GM23338 (cell line): ENCODE data around the gene AGRP. TPM values are rescaled to one million over a fixed set of nuclear protein-coding genes. Genes with fewer than 3 reads are reported as not detected.

Source experiments
- ATAC-seq: fragments of 200-7000 bp; cut with Tn5 transposase; 3 replicates; pipeline ENCODE4 v1.9.1; 2020
- DNase-seq: peaks from one replicate; pipeline ENCODE4 v3.0.0-alpha.2; 2015; ENCODE audit warnings: low spot score
- H2AFZ ChIP-seq: fragments of 200-600 bp; sonication (generic); 2 replicates; pipeline ENCODE4 v1.8.0; 2016; ENCODE audit warnings: antibody characterized with exemption, mild to moderate bottlenecking, moderate library complexity
- H3F3A ChIP-seq: fragments of 200-600 bp; sonication (generic); replicated peaks from 2 replicates; pipeline ENCODE4 v1.8.0; 2017; ENCODE audit warnings: antibody characterized with exemption, mixed run types, low read depth
- H3K27ac ChIP-seq: fragments of 200-600 bp; sonication (generic); 2 replicates; pipeline ENCODE4 v1.6.1; 2016; ENCODE audit warnings: low read depth
- H3K27me3 ChIP-seq: fragments of 200-600 bp; sonication (generic); 2 replicates; pipeline ENCODE4 v1.8.0; 2016; ENCODE audit warnings: mild to moderate bottlenecking, mixed run types, moderate library complexity; ENCODE audit not compliant: insufficient read depth
- H3K36me3 ChIP-seq: fragments of 200-600 bp; sonication (generic); 2 replicates; pipeline ENCODE4 v1.8.0; 2016; ENCODE audit warnings: mild to moderate bottlenecking; ENCODE audit not compliant: insufficient read depth
- H3K4me1 ChIP-seq: fragments of 200-600 bp; sonication (generic); 2 replicates; pipeline ENCODE4 v1.8.0; 2016; ENCODE audit warnings: mild to moderate bottlenecking, moderate library complexity; ENCODE audit not compliant: insufficient read depth
- H3K4me2 ChIP-seq: fragments of 200-600 bp; sonication (generic); 2 replicates; pipeline ENCODE4 v1.7.1; 2017; ENCODE audit warnings: mixed run types
- H3K4me3 ChIP-seq: fragments of 200-600 bp; sonication (generic); 2 replicates; pipeline ENCODE4 v1.6.1; 2016; ENCODE audit warnings: mixed run types
- H3K79me2 ChIP-seq: fragments of 200-600 bp; sonication (generic); replicated peaks from 2 replicates; pipeline ENCODE4 v1.8.0; 2017; ENCODE audit warnings: mild to moderate bottlenecking; ENCODE audit not compliant: insufficient read depth
- H3K9me2 ChIP-seq: fragments of 200-600 bp; sonication (generic); 2 replicates; pipeline ENCODE4 v1.8.0; 2017; ENCODE audit not compliant: insufficient read depth
- H4K20me1 ChIP-seq: fragments of 200-600 bp; sonication (generic); replicated peaks from 2 replicates; pipeline ENCODE4 v1.8.0; 2017; ENCODE audit warnings: mild to moderate bottlenecking; ENCODE audit not compliant: insufficient read depth
- H3K27ac Mint-ChIP-seq: 2 replicates; pipeline ENCODE4 v1.8.0; 2020; ENCODE audit warnings: inconsistent platforms, mild to moderate bottlenecking, moderate library complexity, mixed read lengths
- H3K27me3 Mint-ChIP-seq: 3 replicates; pipeline ENCODE4 v1.8.0; 2022; ENCODE audit warnings: low read depth, mild to moderate bottlenecking, moderate library complexity, mixed read lengths, inconsistent platforms; ENCODE audit not compliant: insufficient read depth, poor library complexity
- H3K36me3 Mint-ChIP-seq: 3 replicates; pipeline ENCODE4 v1.8.0; 2021; ENCODE audit warnings: low read depth, mild to moderate bottlenecking, inconsistent platforms, moderate library complexity, mixed read lengths
- H3K4me1 Mint-ChIP-seq: 3 replicates; pipeline ENCODE4 v1.8.0; 2020; ENCODE audit warnings: mild to moderate bottlenecking, inconsistent platforms, mixed read lengths
- H3K4me3 Mint-ChIP-seq: 3 replicates; pipeline ENCODE4 v1.8.0; 2021; ENCODE audit warnings: moderate library complexity, mild to moderate bottlenecking, inconsistent platforms, mixed read lengths
- H3K9me3 Mint-ChIP-seq: 3 replicates; pipeline ENCODE4 v1.8.0; 2020; ENCODE audit warnings: moderate library complexity, mild to moderate bottlenecking, inconsistent platforms, mixed read lengths
- CREB1 ChIP-seq: fragments of 250-450 bp; sonication (Bioruptor Pico); IDR thresholded peaks from 2 replicates; pipeline ENCODE4 v1.5.0; 2020; ENCODE audit warnings: low read depth, mild to moderate bottlenecking, moderate library complexity
- EZH2 ChIP-seq: fragments of 200-600 bp; sonication (generic); IDR thresholded peaks from one replicate; pipeline ENCODE4 v1.8.0; 2017; ENCODE audit warnings: antibody characterized with exemption, mild to moderate bottlenecking, low read depth; ENCODE audit not compliant: unreplicated experiment
- JUNB ChIP-seq: IDR thresholded peaks from one replicate; pipeline ENCODE4 v1.6.1; 2016; ENCODE audit warnings: antibody characterized with exemption; ENCODE audit not compliant: unreplicated experiment
- POLR2AphosphoS5 ChIP-seq: IDR thresholded peaks from 2 replicates; pipeline ENCODE4 v1.6.1; 2016; ENCODE audit warnings: antibody characterized with exemption, low read depth
- STAT1 ChIP-seq: IDR thresholded peaks from one replicate; pipeline ENCODE4 v1.6.1; 2016; ENCODE audit warnings: antibody characterized with exemption; ENCODE audit not compliant: unreplicated experiment
- ZNF114 ChIP-seq: fragments of 250-450 bp; sonication (Bioruptor Pico); IDR thresholded peaks from 2 replicates; pipeline ENCODE4 v1.5.0; 2020; ENCODE audit warnings: mild to moderate bottlenecking, moderate library complexity
- ZNF331 ChIP-seq: fragments of 250-450 bp; sonication (Bioruptor Pico); IDR thresholded peaks from 2 replicates; pipeline ENCODE4 v1.5.0; 2020; ENCODE audit warnings: low read depth, mild to moderate bottlenecking, moderate library complexity
- polyA plus RNA-seq: library from polyadenylated mRNA; unstranded; fragments of >200 nt; fragmentation: Nextera tagmentation; extraction: Ambion mirVana; gene quantifications from 2 replicates; pipeline ENCODE4 v1.2.1, GENCODE V29; 2016
- total RNA-seq: library from RNA; depleted of rRNA; stranded (reverse); fragments of >200 nt; shearing (Covaris generic); gene quantifications from 2 replicates; pipeline ENCODE4 v1.2.3, GENCODE V29; 2014
- TF ChIP-seq, protein P1 (sequence below): IDR thresholded peaks from one replicate; pipeline ENCODE4 v1.6.1; 2018; ENCODE audit warnings: antibody characterized with exemption; ENCODE audit not compliant: unreplicated experiment
- TF ChIP-seq, protein P2 (sequence below): IDR thresholded peaks from 2 replicates; pipeline ENCODE4 v1.6.1; 2016; ENCODE audit warnings: antibody characterized with exemption
- TF ChIP-seq, protein P3 (sequence below), 2 experiments: fragments of 200-600 bp in 1 of 2; sonication (generic) in 1 of 2; conservative IDR thresholded peaks; 2 replicates each; pipeline versions ENCODE4 v1.5.1 to v1.6.1; 2016 to 2017; ENCODE audit warnings: antibody characterized with exemption in 2 of 2, low read depth in 2 of 2, mild to moderate bottlenecking in 2 of 2, moderate library complexity in 1 of 2

The AGRP gene
- total and polyA plus RNA-seq, 2 experiments from 2014 or later = not detected

DNA sequence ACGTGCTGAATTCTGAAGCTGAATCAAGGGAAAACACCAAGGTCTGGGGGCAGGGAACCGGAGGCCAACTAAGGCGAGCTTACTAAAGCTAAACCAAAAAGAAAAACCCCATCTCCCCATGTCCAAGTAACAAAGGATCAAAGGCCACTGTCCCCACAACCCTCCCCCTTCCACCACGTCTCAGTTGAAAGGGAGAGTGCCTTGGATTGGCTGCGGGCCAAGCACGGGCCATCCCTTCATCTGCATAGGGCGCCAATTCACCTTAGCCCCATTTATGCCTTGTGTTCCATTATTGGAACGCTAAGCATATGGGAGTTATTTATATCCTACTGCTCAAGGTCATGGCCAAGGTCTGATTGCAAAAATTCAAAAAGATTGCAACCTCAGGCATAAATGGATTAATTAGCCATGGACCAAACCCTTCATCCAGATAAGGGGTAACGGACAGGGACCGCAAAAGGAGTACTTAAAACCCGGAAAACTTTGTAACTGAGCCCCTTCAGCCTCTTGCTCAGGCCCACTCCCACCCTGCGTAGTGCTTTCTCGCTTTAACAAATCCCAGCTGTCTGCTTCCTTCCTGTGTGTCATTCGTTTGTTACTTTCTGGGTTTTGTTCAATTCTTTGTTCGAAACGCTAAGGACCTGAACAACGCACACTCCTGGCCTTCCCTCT lies 1.6 kb downstream of the AGRP start:
- Histone ChIP-seq H2AFZ (peak overlapping the region; percentile 99), H3K4me3 (peak overlapping the region; percentile 57), H3K9me2 (no peaks in the 10 kb centered on the region), H4K20me1 (peaks cover 7% of the 10 kb centered on the region), H3K79me2 (peaks cover 31% of the 10 kb centered on the region), H3K36me3 (no peaks in the 10 kb centered on the region), H3K27ac (peak overlapping the region; percentile 84; the same call in 1 of the 2 replicates), H3K4me1 (peaks cover 7% of the 10 kb centered on the region), H3F3A (0 out of 2 replicates have a peak, but pooled peaks cover 6% of the 10 kb centered on the region), H3K27me3 (peaks cover 12% of the 10 kb centered on the region), H3K4me2 (peak overlapping the region; percentile 80)
- peak; percentile 41 for DNase-seq
- H3K4me3 Mint-ChIP-seq = peak overlapping the region; percentile 100
- no peak for TF ChIP-seq POLR2AphosphoS5
- peaks cover 30% of the 10 kb centered on the region for H3K27me3 Mint-ChIP-seq
- no peaks in the 10 kb centered on the region for H3K9me3 Mint-ChIP-seq
- no peaks in the 10 kb centered on the region for H3K36me3 Mint-ChIP-seq
- H3K4me1 Mint-ChIP-seq = peaks cover 5% of the 10 kb centered on the region; the same call in 2 of the 3 replicates
- peak; percentile 35 for ATAC-seq
- peak overlapping the region; percentile 94 for H3K27ac Mint-ChIP-seq

DNA sequence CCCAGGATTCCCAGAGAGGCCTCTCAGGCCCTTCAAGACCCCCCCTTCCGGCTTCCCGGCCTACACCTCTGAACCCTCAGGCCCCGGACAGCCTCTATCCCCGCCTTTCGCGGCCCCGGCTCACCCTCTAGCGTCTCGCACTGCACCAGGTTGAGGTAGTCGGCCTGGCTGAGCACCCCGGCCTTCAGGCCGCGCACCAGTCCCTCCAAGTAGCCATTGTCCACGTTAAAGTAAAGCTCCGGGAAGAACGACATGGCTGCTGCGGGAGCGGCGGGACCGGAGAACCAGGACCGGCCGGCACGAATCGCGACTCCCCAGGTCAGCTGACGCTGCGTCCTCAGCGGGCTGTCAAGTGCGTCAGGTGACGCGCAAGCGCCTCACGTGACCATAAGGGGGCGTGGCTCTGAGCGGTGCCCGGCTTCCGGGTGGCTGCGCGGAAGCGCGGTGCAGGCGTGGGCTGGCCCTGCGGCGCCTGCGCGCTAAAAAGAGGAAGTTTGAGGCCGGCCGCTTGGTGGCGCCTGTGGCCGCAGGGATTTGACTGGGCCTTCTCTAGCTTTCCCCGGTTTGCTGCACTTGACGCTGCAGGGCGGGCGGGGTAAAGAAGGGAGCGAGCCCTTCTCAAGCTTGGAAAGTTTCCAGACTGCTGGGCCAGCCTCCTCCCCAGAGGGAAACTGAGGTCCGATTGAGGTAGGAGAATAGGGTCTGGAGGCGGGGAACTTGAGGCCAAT lies 2.4 kb downstream of the AGRP start, which contains the start of gene ATP6V0D1:
ATP6V0D1 (minus strand) TSS at position 325 of the 728 bp plus-strand sequence; CDS start at position 254, 71 bp downstream.
- peaks cover 5% of the 10 kb centered on the region; the same call in 2 of the 3 replicates for H3K4me1 Mint-ChIP-seq
- H3K9me2 ChIP-seq = no peaks in the 10 kb centered on the region
- no peaks in the 10 kb centered on the region for H3K36me3 Mint-ChIP-seq
- peak within 1 kb of the TSS; percentile 98 for H3K27ac Mint-ChIP-seq
- H3K4me3 Mint-ChIP-seq = peak within 1 kb of the TSS; percentile 100
- H3F3A ChIP-seq = 0 out of 2 replicates have a peak, but pooled peaks cover 6% of the 10 kb centered on the region
- H3K9me3 Mint-ChIP-seq = no peaks in the 10 kb centered on the region
- H3K4me1 ChIP-seq = peaks cover 7% of the 10 kb centered on the region
- peak within 1 kb of the TSS; percentile 99 for H2AFZ ChIP-seq
- H3K27me3 Mint-ChIP-seq = peaks cover 23% of the 10 kb centered on the region
- peak within 1 kb of the TSS; percentile 97 for H3K4me2 ChIP-seq
- peaks cover 5% of the 10 kb centered on the region; the same call in 1 of the 2 replicates for H3K27me3 ChIP-seq
- H4K20me1 ChIP-seq = peaks cover 7% of the 10 kb centered on the region
- H3K79me2 ChIP-seq = peaks cover 37% of the 10 kb centered on the region
- ATAC-seq (peak; percentile 94), DNase-seq (peak; percentile 99)
- H3K36me3 ChIP-seq = no peaks in the 10 kb centered on the region
- H3K27ac ChIP-seq = peak within 1 kb of the TSS; percentile 84; the same call in 1 of the 2 replicates
- peak within 1 kb of the TSS; percentile 98 for H3K4me3 ChIP-seq
- TF ChIP-seq, protein P1, sequence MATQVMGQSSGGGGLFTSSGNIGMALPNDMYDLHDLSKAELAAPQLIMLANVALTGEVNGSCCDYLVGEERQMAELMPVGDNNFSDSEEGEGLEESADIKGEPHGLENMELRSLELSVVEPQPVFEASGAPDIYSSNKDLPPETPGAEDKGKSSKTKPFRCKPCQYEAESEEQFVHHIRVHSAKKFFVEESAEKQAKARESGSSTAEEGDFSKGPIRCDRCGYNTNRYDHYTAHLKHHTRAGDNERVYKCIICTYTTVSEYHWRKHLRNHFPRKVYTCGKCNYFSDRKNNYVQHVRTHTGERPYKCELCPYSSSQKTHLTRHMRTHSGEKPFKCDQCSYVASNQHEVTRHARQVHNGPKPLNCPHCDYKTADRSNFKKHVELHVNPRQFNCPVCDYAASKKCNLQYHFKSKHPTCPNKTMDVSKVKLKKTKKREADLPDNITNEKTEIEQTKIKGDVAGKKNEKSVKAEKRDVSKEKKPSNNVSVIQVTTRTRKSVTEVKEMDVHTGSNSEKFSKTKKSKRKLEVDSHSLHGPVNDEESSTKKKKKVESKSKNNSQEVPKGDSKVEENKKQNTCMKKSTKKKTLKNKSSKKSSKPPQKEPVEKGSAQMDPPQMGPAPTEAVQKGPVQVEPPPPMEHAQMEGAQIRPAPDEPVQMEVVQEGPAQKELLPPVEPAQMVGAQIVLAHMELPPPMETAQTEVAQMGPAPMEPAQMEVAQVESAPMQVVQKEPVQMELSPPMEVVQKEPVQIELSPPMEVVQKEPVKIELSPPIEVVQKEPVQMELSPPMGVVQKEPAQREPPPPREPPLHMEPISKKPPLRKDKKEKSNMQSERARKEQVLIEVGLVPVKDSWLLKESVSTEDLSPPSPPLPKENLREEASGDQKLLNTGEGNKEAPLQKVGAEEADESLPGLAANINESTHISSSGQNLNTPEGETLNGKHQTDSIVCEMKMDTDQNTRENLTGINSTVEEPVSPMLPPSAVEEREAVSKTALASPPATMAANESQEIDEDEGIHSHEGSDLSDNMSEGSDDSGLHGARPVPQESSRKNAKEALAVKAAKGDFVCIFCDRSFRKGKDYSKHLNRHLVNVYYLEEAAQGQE = no peak
- peak; percentile 85 for TF ChIP-seq CREB1 (CRISPR knock-in tag)
- TF ChIP-seq EZH2 = no peak
- TF ChIP-seq JUNB = no peak
- no peak for TF ChIP-seq STAT1
- no peak for TF ChIP-seq ZNF331 (CRISPR knock-in tag)
- TF ChIP-seq, protein P2, sequence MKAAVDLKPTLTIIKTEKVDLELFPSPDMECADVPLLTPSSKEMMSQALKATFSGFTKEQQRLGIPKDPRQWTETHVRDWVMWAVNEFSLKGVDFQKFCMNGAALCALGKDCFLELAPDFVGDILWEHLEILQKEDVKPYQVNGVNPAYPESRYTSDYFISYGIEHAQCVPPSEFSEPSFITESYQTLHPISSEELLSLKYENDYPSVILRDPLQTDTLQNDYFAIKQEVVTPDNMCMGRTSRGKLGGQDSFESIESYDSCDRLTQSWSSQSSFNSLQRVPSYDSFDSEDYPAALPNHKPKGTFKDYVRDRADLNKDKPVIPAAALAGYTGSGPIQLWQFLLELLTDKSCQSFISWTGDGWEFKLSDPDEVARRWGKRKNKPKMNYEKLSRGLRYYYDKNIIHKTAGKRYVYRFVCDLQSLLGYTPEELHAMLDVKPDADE = peak; percentile 85
- TF ChIP-seq, protein P3, sequence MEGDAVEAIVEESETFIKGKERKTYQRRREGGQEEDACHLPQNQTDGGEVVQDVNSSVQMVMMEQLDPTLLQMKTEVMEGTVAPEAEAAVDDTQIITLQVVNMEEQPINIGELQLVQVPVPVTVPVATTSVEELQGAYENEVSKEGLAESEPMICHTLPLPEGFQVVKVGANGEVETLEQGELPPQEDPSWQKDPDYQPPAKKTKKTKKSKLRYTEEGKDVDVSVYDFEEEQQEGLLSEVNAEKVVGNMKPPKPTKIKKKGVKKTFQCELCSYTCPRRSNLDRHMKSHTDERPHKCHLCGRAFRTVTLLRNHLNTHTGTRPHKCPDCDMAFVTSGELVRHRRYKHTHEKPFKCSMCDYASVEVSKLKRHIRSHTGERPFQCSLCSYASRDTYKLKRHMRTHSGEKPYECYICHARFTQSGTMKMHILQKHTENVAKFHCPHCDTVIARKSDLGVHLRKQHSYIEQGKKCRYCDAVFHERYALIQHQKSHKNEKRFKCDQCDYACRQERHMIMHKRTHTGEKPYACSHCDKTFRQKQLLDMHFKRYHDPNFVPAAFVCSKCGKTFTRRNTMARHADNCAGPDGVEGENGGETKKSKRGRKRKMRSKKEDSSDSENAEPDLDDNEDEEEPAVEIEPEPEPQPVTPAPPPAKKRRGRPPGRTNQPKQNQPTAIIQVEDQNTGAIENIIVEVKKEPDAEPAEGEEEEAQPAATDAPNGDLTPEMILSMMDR (conservative IDR thresholded peaks at IDR 0.05; ENCODE audit: low read depth in 2 of 2) = peak; percentile 64 to 86
- TF ChIP-seq POLR2AphosphoS5 = peak; percentile 60; the same call in 1 of the 2 replicates
- no peak for TF ChIP-seq ZNF114
